HTERT RPE-1 (cell line): ENCODE data around the gene PSEN1.
"Not testable (repeated sequence)": the region's sequence is repeated elsewhere in the genome, so short reads cannot be mapped to it uniquely, and the experiment has no call there.

Experiments
- in situ Hi-C: fragments of 300-500 bp; cut with MboI; formaldehyde crosslinking; loops from 4 replicates; pipeline ENCODE4 v1.14.3; 2020; ENCODE audit warnings: low sequenced_read_pairs

PSEN1 gene

GRCh38 chr14:73162251-73162650 is 25.9 kb downstream of the PSEN1 start:
- in situ Hi-C loops, result no loop called here

GRCh38 chr14:73166399-73166798 is 30.1 kb downstream of the PSEN1 start:
- in situ Hi-C loops, result no loop called here

GRCh38 chr14:73167727-73168126 is 31.4 kb downstream of the PSEN1 start:
- in situ Hi-C loops, result no loop called here

- in situ Hi-C loops, result no loop called here
Measured at GRCh38 chr14:73168274-73168673, 32.0 kb downstream of the PSEN1 start.

- in situ Hi-C loops, result no loop called here
Measured at GRCh38 chr14:73168691-73169090, 32.4 kb downstream of the PSEN1 start.

GRCh38 chr14:73169855-73170254 is 33.5 kb downstream of the PSEN1 start:
- in situ Hi-C loops, result not testable (repeated sequence)

GRCh38 chr14:73170686-73171085 is 34.4 kb downstream of the PSEN1 start:
- in situ Hi-C loops, result no loop called here

GRCh38 chr14:73172500-73172899 is 36.2 kb downstream of the PSEN1 start:
- in situ Hi-C loops, result no loop called here

GRCh38 chr14:73173092-73173735 is 36.9 kb downstream of the PSEN1 start:
- in situ Hi-C loops, result no loop called here

GRCh38 chr14:73176685-73177084 is 40.4 kb downstream of the PSEN1 start:
- in situ Hi-C loops, result no loop called here

- in situ Hi-C loops, result no loop called here
Measured at GRCh38 chr14:73180385-73180805, 44.1 kb downstream of the PSEN1 start.

- in situ Hi-C loops, result not testable (repeated sequence)
Measured at GRCh38 chr14:73180969-73181368, 44.7 kb downstream of the PSEN1 start.

GRCh38 chr14:73188501-73188911 is 52.2 kb downstream of the PSEN1 start:
- in situ Hi-C loops, result no loop called here

- in situ Hi-C loops, result no loop called here
Measured at GRCh38 chr14:73189651-73190050, 53.3 kb downstream of the PSEN1 start.

- in situ Hi-C loops, result no loop called here
Measured at GRCh38 chr14:73191441-73191840, 55.1 kb downstream of the PSEN1 start.

GRCh38 chr14:73194306-73194705 is 58.0 kb downstream of the PSEN1 start:
- in situ Hi-C loops, result not testable (repeated sequence)

GRCh38 chr14:73198253-73198652 is 61.9 kb downstream of the PSEN1 start:
- in situ Hi-C loops, result no loop called here

- in situ Hi-C loops, result no loop called here
Measured at GRCh38 chr14:73203527-73203926, 67.2 kb downstream of the PSEN1 start.

GRCh38 chr14:73207615-73208014 is 71.3 kb downstream of the PSEN1 start:
- in situ Hi-C loops, result no loop called here

- in situ Hi-C loops, result no loop called here
Measured at GRCh38 chr14:73208390-73208789, 72.1 kb downstream of the PSEN1 start.

GRCh38 chr14:73208846-73209245 is 72.5 kb downstream of the PSEN1 start:
- in situ Hi-C loops, result no loop called here

- in situ Hi-C loops, result no loop called here
Measured at GRCh38 chr14:73209953-73210352, 73.6 kb downstream of the PSEN1 start.
